ENCODE data around the gene FBXO30.

DNA sequence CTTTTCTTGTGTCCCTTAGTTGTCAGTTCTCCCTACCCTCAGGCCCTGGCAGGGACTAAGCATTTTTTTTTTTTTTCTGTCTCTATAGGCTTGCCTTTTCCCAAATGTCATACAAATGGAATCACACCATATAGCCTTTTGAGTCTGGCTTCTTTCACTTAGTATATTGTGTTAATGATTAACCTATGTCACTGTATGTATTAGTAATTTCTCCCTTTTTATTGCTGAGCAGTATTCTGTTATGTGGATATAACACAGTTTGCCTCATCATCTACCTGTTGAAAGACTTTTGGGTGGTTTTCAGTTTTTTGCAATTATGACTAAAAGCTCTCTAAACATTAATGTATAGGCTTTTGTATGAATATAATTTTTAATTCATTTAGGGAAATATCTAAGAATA lies 16.0 kb upstream of the FBXO30 start:
- no peak for TF ChIP-seq NR2C2 (IDR thresholded peaks at IDR 0.05; ENCODE audit: borderline replicate concordance, control insufficient read depth, insufficient read length, low read depth)
- no peak for TF ChIP-seq CREB1 (IDR thresholded peaks at IDR 0.05; ENCODE audit: low read depth)
- no peak for TF ChIP-seq TCF7 (IDR thresholded peaks at IDR 0.05; ENCODE audit: borderline replicate concordance)
- no peak for TF ChIP-seq ZNF24 (IDR thresholded peaks at IDR 0.05)
- no peak for TF ChIP-seq MYC (IDR thresholded peaks at IDR 0.05; ENCODE audit: insufficient read depth, insufficient read length, insufficient replicate concordance, low read length, severe bottlenecking)
